ENCODE data around the gene CXADR.

- TF ChIP-seq CTCF (IDR thresholded peaks at IDR 0.05), result no peak
- TF ChIP-seq SIN3A (IDR thresholded peaks at IDR 0.05; ENCODE audit: borderline replicate concordance, insufficient read depth, low read depth, low read length), result no peak
- TF ChIP-seq POLR2AphosphoS5 (IDR thresholded peaks at IDR 0.05; ENCODE audit: low read depth, low read length), result no peak
- TF ChIP-seq REST (IDR thresholded peaks at IDR 0.05; ENCODE audit: insufficient read depth in 1 of 2, low read depth in 2 of 2, low read length in 1 of 2), result no peak
- no peak for TF ChIP-seq TCF7L2 (IDR thresholded peaks at IDR 0.05; ENCODE audit: low read depth, low read length)
Measured at GRCh38 chr21:17469727-17470126, 43.1 kb upstream of the CXADR start.
